GM21423 (cell line): ENCODE measurements around the gene RNF223.

ENCODE experiments used
- ATAC-seq: cut with Tn5 transposase; IDR thresholded peaks from one replicate; pipeline ENCODE4 v1.9.1; 2021; ENCODE audit warnings: mild to moderate bottlenecking, moderate library complexity; ENCODE audit not compliant: unreplicated experiment

The RNF223 gene

GRCh38 chr1:1073743-1074587 lies at the start of gene RNF223:
Gene RNF223, minus strand, starts transcription at chr1:1074306. Its CDS starts 1,740 bp downstream, at chr1:1072566.
- no peak for ATAC-seq

DNA sequence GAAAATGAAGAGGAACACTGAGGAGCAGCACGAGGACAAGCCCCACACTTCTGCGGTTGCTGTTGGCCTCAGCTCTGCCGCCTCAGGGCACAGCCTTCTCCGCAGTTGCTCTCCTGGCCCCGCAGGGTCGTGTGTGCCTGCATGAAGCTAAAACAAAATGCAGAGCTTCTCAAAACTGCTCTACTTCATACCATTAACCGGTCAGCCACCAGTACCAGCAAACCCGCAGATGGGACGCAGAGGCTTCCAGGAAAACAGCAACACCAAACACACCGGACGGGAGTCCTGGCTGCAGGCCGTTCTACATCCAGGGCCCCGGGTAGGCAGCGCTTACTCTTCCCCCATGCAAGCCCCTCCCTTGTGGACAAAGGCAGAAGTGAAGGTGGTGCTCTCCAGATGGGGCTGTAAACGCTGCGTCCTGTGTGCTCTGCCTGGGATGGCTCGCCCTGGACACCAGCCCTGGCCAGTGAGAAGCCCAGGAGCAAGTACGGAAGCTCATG lies 48.9 kb upstream of the RNF223 start:
- no peak for ATAC-seq

- peak; percentile 61 for ATAC-seq
Observed at GRCh38 chr1:1122078-1122811, 48.1 kb upstream of the RNF223 start.

DNA sequence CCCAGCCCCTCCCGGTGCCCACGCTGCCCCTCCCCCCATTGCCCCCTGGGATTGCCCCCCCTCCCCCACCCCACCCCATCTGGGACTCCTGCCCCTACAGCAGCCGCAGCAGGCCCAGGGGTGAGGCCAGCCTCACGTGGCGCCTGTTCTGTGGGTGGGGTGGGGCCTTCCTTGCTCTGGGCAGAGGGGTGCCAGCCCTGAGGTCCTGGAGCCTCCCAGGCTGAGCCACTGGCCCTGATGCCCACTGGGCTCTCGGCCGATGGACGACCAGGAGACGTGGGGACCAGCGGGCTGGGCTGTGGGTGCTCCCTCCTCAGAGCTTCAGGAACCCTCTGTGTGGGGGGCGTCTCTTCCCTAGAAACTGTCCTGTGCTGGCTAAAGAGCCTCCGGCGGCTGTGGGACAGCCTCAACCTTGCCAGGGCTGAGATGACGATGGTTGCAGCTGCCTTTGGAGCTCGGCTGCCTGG lies 47.5 kb upstream of the RNF223 start:
- ATAC-seq, result no peak

GRCh38 chr1:1120866-1121591 lies 46.9 kb upstream of the RNF223 start:
- no peak for ATAC-seq

DNA sequence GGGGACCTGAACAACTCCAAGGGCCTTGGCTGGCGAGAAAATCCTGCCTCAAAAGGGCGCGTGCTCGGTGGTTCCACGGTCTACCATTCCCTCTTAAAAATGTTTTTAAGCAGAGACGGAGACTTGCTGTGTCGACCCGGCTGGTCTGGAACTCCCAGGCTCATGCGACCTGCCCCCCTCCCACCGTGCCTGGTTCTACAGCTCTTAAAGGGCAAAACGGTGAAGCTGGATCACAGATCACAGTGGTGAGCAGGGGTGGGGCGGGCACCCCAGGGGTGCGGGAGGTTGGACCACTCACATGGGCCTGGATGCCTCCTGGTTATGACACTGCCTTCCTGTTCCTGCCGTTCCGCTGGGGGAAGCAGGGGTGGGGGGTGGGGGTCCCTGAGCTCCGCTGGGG lies 46.0 kb upstream of the RNF223 start:
- ATAC-seq, result no peak

GRCh38 chr1:1119272-1119890 lies 45.3 kb upstream of the RNF223 start:
- ATAC-seq, result no peak

- no peak for ATAC-seq
Observed at GRCh38 chr1:1118876-1119220, 44.7 kb upstream of the RNF223 start.

- ATAC-seq, result no peak
Observed at GRCh38 chr1:1118011-1118875, 44.1 kb upstream of the RNF223 start.

DNA sequence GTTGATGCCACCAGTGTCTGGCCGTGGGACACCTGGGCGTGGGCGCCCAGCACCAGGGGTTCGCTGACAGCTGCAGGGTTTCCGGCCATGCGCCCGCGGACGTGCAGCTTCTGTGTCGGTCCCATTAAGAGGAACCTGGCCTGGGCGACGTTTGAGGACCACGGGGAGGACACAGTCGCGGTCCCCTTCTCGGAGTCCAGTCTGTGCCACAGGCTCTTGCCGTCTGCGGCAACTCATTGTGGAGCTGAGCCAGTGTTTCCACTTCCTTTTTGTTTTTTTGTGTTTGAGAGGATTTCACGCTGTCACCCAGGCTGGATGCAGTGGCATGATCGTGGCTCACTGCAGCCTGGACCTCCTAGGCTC lies 43.3 kb upstream of the RNF223 start:
- no peak for ATAC-seq

DNA sequence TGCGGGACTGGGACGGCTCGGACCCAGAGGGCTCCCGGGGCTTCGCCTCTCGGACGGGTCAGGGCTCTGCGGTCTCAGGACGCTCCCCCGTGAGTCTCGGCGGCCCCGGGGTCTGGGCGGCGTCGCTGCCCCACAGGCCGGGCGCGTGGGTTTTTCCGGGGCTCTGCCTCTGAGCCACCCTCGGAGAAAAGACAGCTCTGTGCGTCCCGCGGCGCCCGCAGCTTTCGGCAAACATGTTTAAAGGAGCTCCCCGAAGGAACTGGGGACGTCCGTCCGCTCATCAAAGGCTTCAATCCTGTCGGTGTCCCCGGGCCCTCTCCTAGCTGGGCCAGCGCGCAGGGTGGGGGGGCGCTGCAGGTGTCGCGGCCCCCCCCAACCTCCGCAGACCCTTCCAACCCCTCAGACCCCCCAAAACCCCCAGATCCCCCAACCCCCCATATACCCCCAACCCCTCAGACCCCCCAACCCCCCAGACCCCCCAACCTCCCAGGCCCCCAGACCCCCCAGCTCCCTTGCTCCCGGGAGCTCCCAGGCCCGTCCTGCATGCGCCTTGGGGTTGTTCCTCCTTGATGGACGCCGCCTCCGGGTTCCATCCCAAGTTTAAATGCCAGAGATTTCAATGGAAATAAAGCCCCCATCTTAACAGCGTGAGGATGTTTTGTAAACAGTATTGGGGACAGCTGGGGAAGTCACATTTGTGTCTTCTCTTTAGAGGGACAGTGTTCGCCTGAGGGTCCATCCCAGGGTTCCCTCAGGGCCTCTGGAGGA lies 42.8 kb upstream of the RNF223 start:
- no peak for ATAC-seq

GRCh38 chr1:1115786-1116700 lies 41.9 kb upstream of the RNF223 start, which contains the start of gene C1orf159:
Gene C1orf159, minus strand, starts transcription at chr1:1116089. Its CDS starts 24,546 bp downstream, at chr1:1091543.
- peak; percentile 94 for ATAC-seq

- no peak for ATAC-seq
Observed at GRCh38 chr1:1115136-1115785, 41.2 kb upstream of the RNF223 start.

DNA sequence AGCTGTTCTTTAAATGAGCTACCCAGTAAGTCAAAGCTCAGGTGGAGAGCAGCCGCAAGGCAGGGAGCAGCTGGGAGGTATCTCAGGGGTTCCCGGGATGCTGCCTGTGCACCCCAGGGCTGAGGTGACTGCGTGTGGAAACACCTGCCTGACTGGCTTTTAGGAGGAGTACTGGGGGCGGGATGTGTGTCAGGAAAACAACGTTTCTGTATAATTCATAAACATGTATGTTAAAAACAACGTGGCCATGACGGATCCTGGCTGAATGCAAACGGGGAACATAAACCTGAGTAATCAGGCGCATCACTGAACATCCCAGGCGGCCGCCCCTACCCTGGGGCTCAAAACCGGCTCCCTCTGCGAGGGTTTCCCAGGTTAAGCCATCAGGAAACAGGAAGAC lies 40.3 kb upstream of the RNF223 start:
- ATAC-seq, result no peak

GRCh38 chr1:1112237-1112985 lies 38.3 kb upstream of the RNF223 start:
- no peak for ATAC-seq

DNA sequence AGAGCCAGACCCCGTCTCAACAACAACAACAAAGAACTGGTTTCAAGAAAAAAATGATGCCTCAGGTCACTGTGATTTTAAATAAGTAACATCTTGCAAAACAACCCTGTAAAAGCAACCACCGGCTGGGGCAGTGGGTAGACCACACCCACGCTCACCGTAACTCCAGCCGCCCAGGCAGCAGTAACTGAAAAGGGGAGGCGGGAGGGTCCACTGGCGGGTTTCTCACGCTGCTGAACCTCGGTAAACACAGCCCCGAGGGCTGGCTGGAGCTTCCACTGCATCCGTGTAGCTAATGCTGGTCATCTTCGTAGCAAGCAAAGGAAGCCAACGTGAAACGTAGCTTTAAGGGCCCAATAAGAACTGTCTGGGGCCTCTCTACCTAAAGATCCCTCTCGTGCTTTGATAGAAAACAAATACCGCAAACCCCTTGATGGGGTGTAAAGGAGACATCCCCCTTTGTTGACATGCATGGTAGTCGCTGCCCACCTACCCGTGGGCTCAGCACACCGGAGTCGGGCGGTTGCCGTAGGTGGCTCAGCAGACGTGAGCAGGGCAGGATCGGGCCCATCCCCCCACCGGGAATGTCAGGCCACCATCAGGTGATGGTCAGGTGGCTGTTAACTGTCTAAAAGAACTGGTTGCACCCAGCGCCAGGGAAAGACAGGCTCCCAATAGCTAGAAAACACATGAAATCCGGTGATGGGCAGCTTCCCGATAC lies 37.6 kb upstream of the RNF223 start:
- ATAC-seq, result no peak
